Adrenal gland (tissue), 12 donors: ENCODE measurements around the gene PIK3R3. TPM values are rescaled to one million over a fixed set of nuclear protein-coding genes. Genes with fewer than 3 reads are reported as not detected.
"Not testable (repeated sequence)": the region's sequence is repeated elsewhere in the genome, so short reads cannot be mapped to it uniquely, and the experiment has no call there.

Experiments
- DNase-seq, 7 donors: peaks; one replicate each; pipeline ENCODE4 v3.0.0-alpha.2; 2019 to 2020
- H3K27ac ChIP-seq, 5 donors: fragments of 200-600 bp; sonication (generic) in 4 of 5; 1 replicate in 3 of 5; 2 replicates in 2 of 5; pipeline versions ENCODE4 v1.5.1 to v1.8.0; 2016 to 2020; ENCODE audit warnings: mild to moderate bottlenecking in 1 of 5
- H3K27me3 ChIP-seq: fragments of 200-600 bp; 2 replicates; pipeline ENCODE4 v1.8.0; 2021
- H3K36me3 ChIP-seq, 2 donors: fragments of 200-600 bp; replicated peaks in 1 of 2; 1 replicate in 1 of 2; 2 replicates in 1 of 2; pipeline versions ENCODE4 v1.5.1 to v1.8.0; 2018 to 2022
- H3K4me1 ChIP-seq, 2 donors: fragments of 200-600 bp; replicated peaks in 1 of 2; 1 replicate in 1 of 2; 2 replicates in 1 of 2; pipeline versions ENCODE4 v1.5.1 to v1.8.0; 2018 to 2021
- H3K4me3 ChIP-seq, 4 donors: fragments of 200-600 bp; sonication (generic) in 3 of 4; one replicate each; pipeline ENCODE4 v1.5.1; 2016 to 2018
- H3K9me3 ChIP-seq, 3 donors: fragments of 200-600 bp; sonication (generic) in 1 of 3; replicated peaks in 1 of 3; 1 replicate in 2 of 3; 2 replicates in 1 of 3; pipeline versions ENCODE4 v1.5.1 to v1.8.0; 2016 to 2021
- CTCF ChIP-seq, 6 experiments: fragments of 450-650 bp in 4 of 6; fragments of 200-600 bp in 2 of 6; sonication (generic) in 1 of 6; IDR thresholded peaks; 1 replicate in 5 of 6; 2 replicates in 1 of 6; pipeline versions ENCODE4 v1.5.1 to v1.8.0; 2016 to 2021; ENCODE audit warnings: antibody characterized with exemption in 6 of 6, mild to moderate bottlenecking in 2 of 6, moderate library complexity in 1 of 6
- POLR2A ChIP-seq, 2 donors: fragments of 450-650 bp; IDR thresholded peaks; one replicate each; pipeline ENCODE4 v1.6.1; 2017; ENCODE audit warnings: antibody characterized with exemption in 2 of 2, mild to moderate bottlenecking in 2 of 2, moderate library complexity in 1 of 2
- WGBS, 4 donors: extraction: QIAGEN DNeasy Blood & Tissue Kit in 2 of 4; methylation state at CpG; one replicate each; pipeline versions ENCODE4 v1.1.5 to v1.1.7; 2013 to 2017; 5-methylcytosine and 5-hydroxymethylcytosine counted together
- intact Hi-C, 2 donors: fragments of 100-400 bp; cut with DNase I; formaldehyde crosslinking; loops; one replicate each; pipeline versions ENCODE4 v1.14.1 to v1.15.0; 2022 to 2023
- polyA plus RNA-seq, 3 donors: library from polyadenylated mRNA; stranded (reverse); fragments of 200-250 nt in 2 of 3; fragments of 350-450 nt in 1 of 3; fragmentation: Illumina TruSeq in 1 of 3; extraction: RNeasy Lipid Tissue Mini Kit (QIAGEN cat#74804) in 1 of 3; gene quantifications; one replicate each; pipeline ENCODE4 v1.2.3, GENCODE V29; 2013 to 2014
- total RNA-seq, 9 donors: library from RNA; depleted of rRNA in 4 of 9; stranded (reverse); fragments of >200 nt in 4 of 9; fragments of 120-200 nt in 1 of 9; fragmentation: NEBNext Ultra II Directional in 1 of 9; extraction: Animal tissue kit (Norgen Biotek cat#: 25700) in 1 of 9; gene quantifications; one replicate each; pipeline versions ENCODE4 v1.1.0 to v1.2.4, GENCODE V29; 2013 to 2023
- donor health status: healthy with polysubstance abuse.
- donor health status: Bipolar disorder and iron deficiency.
- donor health status: DM: yes; HTN: yes; CAD: no.
- donor health status: DM: no; HTN: no; CAD: no.
- donor health status: DM: no; HTN: no; CAD: no.
- donor health status: DM: yes; HTN: yes; CAD: no.

PIK3R3 gene
- total and polyA plus RNA-seq, 12 donors: 6.5 to 47.3 (median 21.1) TPM

GRCh38 chr1:46058936-46059335, 73.5 kb downstream of the PIK3R3 start:
- no peak for TF ChIP-seq CTCF (IDR thresholded peaks at IDR 0.05)
- TF ChIP-seq POLR2A (IDR thresholded peaks at IDR 0.05): no peak
- Histone ChIP-seq H3K36me3 (peaks cover 0 to 20% of the 10 kb centered on the region in 2 donors), H3K27ac (no peak overlapping the region), H3K27me3 (no peaks in the 10 kb centered on the region), H3K4me1 (no peaks in the 10 kb centered on the region), H3K9me3 (no peaks in the 10 kb centered on the region), H3K4me3 (no peak overlapping the region)
- intact Hi-C loops: loop anchor here in 1 of 2 donors (10.0 kb wide), 1 partner anchor 56 kb away; no protein-coding TSS in a partner anchor
- DNase-seq: no peak
- 91 to 96% (median 94%) methylated on average over 5 of the region's 5 CpGs for WGBS, 4 donors

GRCh38 chr1:46057781-46058180, 74.6 kb downstream of the PIK3R3 start:
- no peak overlapping the region for H3K27ac ChIP-seq
- peaks cover 0 to 20% of the 10 kb centered on the region in 2 donors for H3K36me3 ChIP-seq
- H3K4me3 ChIP-seq: no peak overlapping the region
- WGBS, 4 donors: 93 to 99% (median 96%) methylated on average over 3 of the region's 3 CpGs
- no peak for DNase-seq
- TF ChIP-seq POLR2A (IDR thresholded peaks at IDR 0.05) (no peak), CTCF (IDR thresholded peaks at IDR 0.05) (no peak)
- no peaks in the 10 kb centered on the region for H3K9me3 ChIP-seq
- no peaks in the 10 kb centered on the region for H3K4me1 ChIP-seq
- no peaks in the 10 kb centered on the region for H3K27me3 ChIP-seq
- intact Hi-C loops: loop anchor here in 1 of 2 donors (10.0 kb wide), 1 partner anchor 57 kb away; no protein-coding TSS in a partner anchor

GRCh38 chr1:46057215-46057614, 75.2 kb downstream of the PIK3R3 start:
- 86 to 95% (median 90%) methylated on average over 4 of the region's 4 CpGs for WGBS, 4 donors

GRCh38 chr1:46056325-46056724, 76.1 kb downstream of the PIK3R3 start:
- DNase-seq: no peak
- Histone ChIP-seq H3K27ac (no peak overlapping the region), H3K36me3 (peaks cover 0 to 16% of the 10 kb centered on the region in 2 donors), H3K27me3 (no peaks in the 10 kb centered on the region), H3K4me3 (no peak overlapping the region), H3K4me1 (no peaks in the 10 kb centered on the region), H3K9me3 (no peaks in the 10 kb centered on the region)
- WGBS, 4 donors: 91 to 97% (median 96%) methylated on average over 5 of the region's 5 CpGs
- no peak for TF ChIP-seq POLR2A (IDR thresholded peaks at IDR 0.05)
- no peak for TF ChIP-seq CTCF (IDR thresholded peaks at IDR 0.05)
- intact Hi-C loops: loop anchor here in 1 of 2 donors (10.0 kb wide), 1 partner anchor 58 kb away; no protein-coding TSS in a partner anchor

More at GRCh38 chr1:46057215-46057614, 75.2 kb downstream of the PIK3R3 start:
- H3K27ac ChIP-seq, H3K4me1 ChIP-seq, H3K4me3 ChIP-seq, DNase-seq, H3K27me3 ChIP-seq, H3K9me3 ChIP-seq: not testable (repeated sequence)
- peaks cover 0 to 20% of the 10 kb centered on the region in 2 donors for H3K36me3 ChIP-seq
- intact Hi-C loops: loop anchor here in 1 of 2 donors (10.0 kb wide), 1 partner anchor 58 kb away; no protein-coding TSS in a partner anchor

GRCh38 chr1:46053734-46054133, 78.7 kb downstream of the PIK3R3 start:
- DNase-seq: no peak
- H3K4me3 ChIP-seq: no peak overlapping the region
- intact Hi-C loops: loop anchor here in 1 of 2 donors (10.0 kb wide), 1 partner anchor 61 kb away; no protein-coding TSS in a partner anchor
- H3K36me3 ChIP-seq: peaks cover 0 to 4% of the 10 kb centered on the region in 2 donors
- 88 to 94% (median 90%) methylated on average over 2 of the region's 2 CpGs for WGBS, 4 donors
- TF ChIP-seq CTCF (IDR thresholded peaks at IDR 0.05): no peak
- no peak for TF ChIP-seq POLR2A (IDR thresholded peaks at IDR 0.05)
- H3K27ac ChIP-seq: no peak overlapping the region
- no peaks in the 10 kb centered on the region for H3K4me1 ChIP-seq
- no peaks in the 10 kb centered on the region for H3K9me3 ChIP-seq
- H3K27me3 ChIP-seq: no peaks in the 10 kb centered on the region
